GM11168 (cell line): ENCODE results near the gene PHYKPL.
"Not testable (repeated sequence)": the region's sequence is repeated elsewhere in the genome, so short reads cannot be mapped to it uniquely, and the experiment has no call there.

Experiments
- in situ Hi-C: fragments of 300-500 bp; cut with MboI; formaldehyde crosslinking; loops from one replicate; pipeline ENCODE4 v1.12.0; 2022; ENCODE audit warnings: low sequenced_read_pairs; ENCODE audit not compliant: unreplicated experiment

PHYKPL gene

DNA sequence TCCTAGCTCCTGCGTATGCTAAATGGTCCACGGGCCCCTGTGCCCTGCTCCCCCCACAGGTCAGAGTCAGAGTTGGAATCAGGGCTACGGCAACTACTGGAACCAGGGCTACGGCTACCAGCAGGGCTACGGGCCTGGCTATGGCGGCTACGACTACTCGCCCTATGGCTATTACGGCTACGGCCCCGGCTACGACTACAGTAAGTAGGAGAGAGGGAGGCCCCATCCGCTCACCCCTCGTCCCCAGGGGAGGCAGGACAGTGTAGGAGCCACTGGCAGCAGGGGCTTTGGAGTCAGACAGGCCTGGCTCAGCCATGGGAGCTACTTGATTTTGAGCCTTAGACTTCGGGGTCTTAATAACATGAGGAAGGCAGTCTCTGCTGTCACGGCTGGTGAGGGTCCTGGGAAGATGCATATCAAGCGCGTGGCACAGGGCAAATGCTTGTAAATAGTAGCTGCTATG, 22.5 kb downstream of the PHYKPL start:
- in situ Hi-C loops = no loop called here

DNA sequence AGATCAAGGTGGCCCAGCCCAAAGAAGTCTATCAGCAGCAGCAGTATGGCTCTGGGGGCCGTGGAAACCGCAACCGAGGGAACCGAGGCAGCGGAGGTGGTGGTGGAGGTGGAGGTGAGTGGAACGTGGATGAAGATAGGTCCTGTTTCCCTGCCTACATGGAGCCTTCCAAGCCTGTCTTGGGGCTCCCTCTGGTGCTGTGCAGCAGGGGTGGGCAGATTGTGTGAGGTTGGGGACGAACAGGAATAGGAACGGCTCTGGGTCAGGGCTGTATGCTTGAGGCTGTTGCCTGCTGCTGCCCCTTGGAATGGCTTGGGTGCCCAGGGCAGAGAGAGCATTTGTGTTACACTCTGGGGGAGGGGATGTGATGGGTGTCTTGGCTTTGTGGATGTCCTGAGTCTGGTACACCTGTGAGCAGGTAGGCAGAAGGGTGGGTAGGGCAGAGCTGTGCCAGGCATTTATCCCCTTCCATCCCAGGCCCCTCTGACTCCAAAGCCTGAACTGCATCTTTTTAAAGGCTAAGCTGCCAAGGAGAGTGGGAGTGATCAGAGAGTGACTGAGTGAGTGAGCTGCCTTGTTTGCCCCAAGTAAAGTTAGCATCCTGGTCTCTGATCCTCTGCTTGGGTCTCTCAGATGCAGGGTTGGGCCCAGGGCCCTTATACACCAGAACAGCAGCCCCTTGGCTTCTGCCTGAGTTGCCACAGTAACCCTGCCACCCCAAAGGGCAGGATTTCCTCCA, 23.1 kb downstream of the PHYKPL start:
- in situ Hi-C loops = no loop called here

DNA sequence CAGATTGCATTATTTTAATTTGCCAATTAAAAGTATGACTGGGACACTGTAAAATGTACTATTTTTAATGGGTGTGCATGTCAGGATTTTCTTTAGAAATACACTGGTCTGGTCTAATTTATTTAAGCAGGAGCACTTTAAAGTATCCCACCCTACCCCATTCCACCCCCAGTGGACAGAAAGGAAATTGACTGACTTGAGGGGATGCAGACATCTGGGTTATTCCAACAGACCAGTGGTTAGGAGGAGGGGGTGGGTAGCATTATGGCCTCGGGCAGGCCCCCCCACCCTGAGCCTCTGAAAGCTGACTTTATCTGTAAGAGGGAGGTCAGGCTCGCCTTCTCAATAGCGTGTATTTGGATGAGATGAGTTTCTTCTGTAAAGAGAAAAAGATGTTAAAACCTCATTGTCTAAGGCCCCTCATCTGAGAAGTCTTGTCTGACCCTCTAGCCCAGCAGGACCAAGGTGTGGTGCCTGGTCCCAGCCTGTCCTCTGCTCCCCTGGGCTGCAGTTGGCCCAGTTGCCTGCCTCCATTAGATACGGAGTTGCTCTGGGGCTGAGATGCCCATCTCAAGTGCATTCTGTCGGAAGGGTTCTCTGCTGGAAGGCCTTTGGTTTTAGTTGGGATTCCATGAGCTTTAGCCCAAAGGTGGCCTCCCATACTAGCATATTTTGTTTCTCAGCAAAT, 23.9 kb downstream of the PHYKPL start:
- in situ Hi-C loops = no loop called here

DNA sequence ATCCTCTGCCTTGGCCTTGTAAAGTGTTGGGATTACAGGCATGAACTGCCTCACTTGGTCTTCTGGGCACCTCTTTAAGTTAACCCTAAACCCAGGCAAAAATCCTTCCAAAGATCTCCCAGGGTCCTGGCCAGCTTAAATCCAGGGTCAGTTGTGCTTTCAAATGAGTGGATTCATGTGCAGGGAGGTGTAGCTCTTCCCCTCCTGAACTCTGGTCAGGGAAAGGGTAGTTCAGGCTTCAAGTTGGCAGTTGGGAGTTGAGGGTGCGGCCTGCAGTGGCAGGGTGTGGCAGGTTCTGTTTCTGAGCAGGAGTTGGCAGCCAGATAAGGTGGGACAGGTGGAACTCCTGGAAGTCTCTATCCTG, 24.7 kb downstream of the PHYKPL start:
- in situ Hi-C loops = no loop called here

DNA sequence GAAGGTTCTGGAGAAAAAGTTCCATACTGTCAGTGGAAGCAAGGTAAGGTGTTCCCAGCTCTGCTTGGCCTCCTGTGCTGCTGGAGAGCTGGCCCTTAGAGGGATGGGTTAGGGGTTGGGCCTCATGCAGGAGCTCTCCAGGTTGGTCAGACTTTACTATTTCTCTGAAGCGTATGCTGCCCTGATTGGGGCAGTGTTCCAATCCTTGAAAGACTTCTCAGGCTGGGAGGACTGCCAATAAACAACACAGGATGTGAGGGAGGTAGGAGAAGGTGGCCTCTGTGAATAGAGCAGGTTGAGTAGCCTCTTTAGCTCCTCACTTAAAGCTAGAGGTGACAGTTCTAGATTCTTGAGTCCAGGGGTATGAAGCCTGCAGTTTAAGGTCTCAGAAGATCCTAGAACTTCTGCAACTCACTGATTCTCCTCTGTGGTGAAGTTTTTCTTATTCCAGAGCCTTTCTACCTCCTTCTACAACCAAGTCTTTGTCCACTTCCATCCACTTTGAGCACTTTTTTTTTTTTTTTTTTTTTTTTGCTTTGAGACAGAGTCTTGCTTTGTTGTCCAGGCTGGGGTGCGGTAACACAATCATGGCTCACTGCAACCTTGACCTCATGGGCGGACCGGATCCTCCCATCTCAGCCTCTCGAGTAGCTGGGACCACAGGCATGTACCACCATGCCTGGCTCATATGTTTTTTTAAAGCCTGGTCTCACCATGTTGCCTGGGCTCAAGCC, 25.3 kb downstream of the PHYKPL start:
- in situ Hi-C loops = no loop called here

DNA sequence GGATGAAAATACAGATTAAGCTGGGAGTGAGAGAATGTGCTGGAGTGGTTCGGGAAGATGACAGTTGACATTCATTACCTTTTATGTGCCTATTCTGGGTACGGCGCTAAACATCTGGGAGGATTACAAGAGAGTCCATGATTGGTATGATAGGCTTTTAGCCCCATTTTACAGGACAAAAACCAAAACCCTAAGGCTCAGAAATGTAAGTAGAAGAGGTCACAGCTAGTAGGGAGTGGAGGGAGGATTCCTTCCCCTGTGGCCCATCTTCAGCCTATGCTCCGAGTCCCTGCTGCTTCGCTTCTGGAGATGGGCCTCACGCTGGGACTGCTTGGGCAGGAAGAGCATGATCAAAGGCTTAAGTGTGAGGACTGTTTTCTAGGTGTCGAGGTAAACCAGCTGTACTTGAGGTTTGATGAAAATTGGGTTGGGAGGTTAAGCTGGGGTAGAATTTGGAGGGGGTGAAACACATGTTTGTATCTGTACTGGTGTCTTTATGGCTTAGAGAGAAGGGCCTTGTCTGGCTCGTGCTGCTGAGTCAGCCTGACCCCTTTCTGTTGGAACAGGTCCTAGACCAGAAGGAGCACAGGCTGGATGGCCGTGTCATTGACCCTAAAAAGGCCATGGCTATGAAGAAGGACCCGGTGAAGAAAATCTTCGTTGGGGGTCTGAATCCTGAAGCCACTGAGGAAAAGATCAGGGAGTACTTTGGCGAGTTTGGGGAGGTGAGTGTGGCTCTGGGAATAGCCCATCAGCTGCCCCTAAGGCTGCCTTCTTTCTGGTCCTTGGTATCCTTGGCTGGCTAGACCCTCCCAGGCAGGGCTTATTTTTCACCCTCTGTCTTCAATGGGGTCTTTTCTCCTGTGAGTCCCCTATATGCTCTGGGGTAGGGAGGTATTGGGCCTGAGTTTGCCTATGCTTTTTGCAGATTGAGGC, 26.2 kb downstream of the PHYKPL start:
- in situ Hi-C loops = no loop called here

DNA sequence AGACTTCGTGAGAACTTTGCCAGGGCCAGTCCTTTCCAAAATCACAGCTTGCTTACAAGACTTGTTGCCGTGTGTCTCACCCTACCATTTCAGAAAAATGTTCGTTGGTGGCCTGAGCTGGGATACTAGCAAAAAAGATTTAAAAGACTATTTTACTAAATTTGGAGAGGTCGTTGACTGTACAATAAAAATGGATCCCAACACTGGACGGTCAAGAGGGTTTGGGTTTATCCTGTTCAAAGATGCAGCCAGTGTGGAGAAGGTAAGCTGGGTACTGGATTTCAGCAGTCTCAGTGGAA, 26.9 kb downstream of the PHYKPL start:
- in situ Hi-C loops = no loop called here

DNA sequence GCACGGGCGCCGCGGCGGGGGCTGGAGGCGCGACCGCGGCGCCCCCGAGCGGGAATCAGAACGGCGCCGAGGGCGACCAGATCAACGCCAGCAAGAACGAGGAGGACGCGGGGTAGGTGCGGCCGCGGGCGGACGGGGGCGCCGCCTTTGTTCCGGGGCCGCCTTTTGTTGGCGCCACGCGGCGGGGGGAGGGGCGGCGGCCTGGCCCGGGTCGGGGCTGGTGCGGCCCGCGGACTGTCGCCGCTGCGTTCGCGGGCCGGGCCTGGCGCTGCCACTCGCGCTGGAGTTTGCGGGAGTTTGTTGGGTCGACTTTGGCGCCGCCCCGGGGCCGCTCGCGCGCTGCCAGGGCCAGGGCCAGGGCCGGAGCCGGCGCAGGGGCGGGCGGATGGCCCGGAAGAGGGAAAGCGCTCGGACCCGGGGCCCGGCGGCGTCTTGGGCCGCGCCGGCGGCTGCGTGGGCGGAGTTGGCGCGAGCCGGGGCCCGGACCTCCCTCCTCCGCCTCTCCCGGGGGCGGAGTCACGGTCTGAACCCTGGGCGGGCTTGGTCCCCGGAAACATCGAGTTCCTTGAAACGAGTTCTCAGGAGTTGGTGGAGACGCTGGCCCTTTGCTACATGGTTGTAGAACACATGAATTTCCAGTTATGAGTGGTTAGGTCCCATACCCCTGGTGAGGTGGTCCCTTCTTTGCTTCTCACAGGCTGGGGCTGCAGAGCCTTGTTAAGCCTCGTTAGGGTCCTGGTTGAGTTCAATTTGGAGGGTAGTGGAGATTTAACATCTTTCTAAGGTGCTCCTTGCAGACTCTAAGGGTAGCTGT, 27.5 kb downstream of the PHYKPL start:
- in situ Hi-C loops = no loop called here

DNA sequence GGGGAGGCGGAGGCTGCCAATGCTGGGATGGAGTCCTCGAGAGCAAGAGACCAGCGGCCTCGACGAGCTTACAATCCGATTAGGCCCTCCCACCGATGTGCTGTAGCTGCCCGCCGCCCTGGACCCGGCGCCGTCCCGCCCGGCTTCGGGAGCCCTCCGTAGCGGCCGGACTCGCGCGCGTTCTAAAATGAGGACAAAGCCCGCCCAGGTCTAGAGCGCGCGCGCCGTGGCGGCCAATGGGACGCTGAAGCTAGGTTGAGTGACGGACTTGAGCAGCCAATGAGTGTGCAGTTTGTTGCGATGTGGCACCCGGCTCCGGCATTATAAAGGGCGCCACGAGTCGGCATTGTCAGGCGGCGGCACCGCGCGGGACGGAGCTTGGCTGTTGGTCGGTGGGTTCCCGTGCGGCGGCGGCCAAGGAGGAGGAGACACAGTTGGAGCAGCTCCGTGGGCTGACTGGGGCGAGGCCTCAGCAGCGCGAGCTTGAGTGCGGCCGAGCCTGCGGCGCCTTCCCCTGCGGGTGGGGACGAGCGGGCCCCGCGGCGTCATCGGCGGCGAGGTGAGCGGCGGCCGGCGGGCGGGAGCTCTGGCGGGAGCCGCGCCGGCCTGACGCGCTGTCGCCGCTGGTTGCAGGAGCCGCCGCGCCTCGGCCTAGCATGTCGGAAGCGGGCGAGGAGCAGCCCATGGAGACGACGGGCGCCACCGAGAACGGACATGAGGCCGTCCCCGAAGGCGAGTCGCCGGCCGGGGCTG, 28.2 kb downstream of the PHYKPL start, which contains the start of gene HNRNPAB:
Gene HNRNPAB (plus strand): TSS at position 352 of the 753 bp plus-strand sequence. CDS start 305 bp downstream, at position 657.
- in situ Hi-C loops = no loop called here

DNA sequence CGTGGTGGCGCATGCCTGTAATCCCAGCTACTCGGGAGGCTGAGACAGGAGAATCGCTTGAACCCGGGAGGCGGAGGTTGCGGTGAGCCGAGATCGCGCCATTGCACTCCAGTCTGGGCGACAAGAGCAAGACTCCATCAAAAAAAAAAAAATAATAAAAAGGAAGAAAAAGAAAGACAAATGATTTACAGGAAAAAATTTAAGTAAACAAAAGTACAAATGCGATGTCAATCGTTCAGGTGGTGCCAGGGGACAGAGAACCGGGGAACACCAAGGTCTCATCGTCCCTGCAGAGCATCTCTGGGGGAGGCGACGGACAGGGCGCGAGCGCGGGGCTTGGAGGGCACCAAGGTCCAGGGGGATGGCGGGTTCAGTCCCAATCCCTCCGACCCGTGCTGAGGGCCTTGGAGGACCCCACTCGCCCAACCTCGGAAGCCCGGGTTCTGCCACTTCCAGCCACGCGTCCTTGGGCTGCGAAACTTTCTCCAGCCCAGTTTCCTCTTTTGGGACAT, 28.9 kb downstream of the PHYKPL start:
- in situ Hi-C loops = no loop called here

DNA sequence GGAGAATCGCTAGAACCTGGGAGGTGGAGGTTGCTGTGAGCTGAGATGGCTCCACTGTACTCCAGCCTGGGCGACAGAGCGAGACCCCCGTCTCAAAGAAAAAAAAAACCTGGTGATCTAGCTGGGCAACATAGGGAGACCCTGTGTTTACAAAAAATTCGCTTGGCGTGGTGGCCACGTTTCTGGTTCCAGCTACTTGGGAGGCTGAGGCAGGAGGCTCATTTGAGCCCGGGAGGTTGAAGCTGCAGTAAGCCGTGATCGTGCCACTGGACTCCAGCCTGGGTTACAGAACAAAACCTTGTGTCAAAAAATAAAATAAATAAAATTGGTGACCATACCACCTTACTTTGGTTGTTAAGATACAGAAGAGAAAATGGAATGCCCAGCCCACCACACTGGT, 30.1 kb downstream of the PHYKPL start:
- in situ Hi-C loops = no loop called here

DNA sequence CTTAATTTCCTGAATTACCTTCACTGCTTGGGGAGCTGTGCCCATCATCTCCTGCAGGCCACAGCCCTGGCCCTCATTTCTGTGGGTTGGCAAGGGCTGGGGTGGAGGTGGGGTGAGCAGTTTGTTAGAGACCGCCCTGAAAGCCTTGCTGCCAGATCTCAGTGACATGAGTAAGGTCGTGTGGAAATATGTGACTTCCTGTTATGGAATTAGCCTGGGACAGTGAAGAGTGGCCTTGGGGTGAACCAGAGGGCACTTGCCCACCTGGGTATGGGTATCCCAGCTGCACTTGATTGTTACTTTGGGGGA, 30.7 kb downstream of the PHYKPL start:
- in situ Hi-C loops = no loop called here

DNA sequence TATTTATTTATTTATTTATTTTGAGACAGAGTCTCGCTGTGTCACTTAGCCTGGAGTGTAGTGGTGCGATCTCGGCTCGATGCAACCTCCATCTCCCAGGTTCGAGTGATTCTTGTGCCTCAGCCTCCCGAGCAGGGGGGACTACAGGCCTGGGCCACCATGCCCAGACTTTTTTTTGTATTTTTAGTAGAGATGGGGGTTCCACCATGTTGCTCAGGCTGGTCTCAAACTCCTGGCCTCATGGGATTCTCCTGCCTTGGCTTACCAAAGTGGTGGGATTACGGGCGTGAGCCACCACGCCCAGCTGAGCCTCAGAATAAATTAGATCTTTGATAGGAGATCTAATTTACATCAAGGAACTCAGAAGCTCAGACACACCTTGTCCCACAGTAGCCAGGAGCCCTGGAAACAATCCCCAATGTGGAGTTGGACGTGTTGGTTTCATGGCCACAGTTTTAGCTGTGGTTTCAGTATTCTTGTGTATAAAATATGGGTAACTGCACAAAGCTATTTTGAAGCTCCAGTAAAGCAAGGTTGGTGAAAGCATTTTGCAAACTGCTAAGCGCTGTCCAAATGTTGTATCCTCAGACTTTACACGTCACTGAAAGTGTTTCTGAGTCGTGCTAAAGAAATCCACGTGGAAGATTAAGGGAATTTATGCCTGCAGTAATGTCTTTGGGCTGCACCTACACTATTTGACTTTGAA, 31.2 kb downstream of the PHYKPL start:
- in situ Hi-C loops = no loop called here

DNA sequence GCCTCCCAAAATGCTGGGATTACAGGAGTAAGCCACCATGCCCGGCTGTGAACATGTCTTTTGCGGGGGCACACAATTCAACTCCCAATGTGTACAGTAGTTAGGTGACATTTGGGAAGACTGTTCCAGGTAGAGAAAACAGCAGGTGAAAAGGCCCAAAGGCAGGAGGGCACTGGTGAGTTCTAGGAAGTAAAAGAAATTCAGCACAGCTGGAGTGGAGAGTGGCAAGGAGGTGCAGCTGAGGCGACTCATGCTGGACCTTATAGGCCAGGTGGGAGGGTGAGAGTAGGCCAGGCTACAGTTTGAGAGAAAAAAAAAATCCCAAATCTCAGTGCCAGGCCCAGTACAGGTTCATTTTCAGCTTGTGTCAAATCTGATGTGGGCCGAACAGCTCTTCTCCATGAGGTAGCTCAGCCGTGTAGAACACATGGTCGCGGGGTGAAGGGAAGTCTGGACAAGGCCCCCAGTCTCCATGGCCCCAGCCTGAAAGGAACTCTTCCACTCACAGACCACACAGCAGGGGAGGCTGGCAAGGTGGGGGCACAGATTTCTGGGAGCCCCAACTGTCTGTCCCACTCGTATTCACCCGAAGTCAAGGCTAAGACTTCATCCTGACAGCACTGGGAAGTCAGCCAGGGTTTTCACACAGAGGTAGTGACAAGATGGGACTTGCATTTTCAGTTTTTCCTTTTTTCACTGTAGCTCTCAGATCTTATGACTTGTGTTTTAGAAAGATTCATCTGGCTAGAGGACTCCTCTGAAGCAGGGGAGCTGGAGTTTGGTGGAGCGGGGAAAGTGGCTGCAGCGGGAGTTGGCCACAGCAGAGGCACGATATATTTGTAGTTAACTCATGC, 32.8 kb downstream of the PHYKPL start:
- in situ Hi-C loops = no loop called here

DNA sequence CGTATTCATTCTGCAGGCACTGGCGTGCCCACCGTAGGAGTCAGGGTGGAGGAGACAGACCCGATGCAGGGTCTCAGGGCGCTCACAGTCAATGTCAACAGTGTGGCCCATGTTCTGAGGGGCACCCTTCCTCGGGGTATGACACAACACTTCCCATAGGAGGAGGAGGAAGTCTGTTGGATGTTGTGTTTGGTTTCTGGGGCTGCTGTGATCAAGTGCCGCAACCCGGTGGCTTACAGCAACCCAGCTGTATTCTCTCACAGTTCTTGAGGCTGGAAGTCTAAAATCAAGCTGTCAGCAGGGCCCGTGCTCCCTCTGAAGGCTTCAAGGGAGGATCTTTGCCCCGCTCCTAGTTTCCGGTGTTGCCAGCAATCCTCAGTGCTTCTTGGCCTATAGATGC, 33.9 kb downstream of the PHYKPL start:
- in situ Hi-C loops = no loop called here

DNA sequence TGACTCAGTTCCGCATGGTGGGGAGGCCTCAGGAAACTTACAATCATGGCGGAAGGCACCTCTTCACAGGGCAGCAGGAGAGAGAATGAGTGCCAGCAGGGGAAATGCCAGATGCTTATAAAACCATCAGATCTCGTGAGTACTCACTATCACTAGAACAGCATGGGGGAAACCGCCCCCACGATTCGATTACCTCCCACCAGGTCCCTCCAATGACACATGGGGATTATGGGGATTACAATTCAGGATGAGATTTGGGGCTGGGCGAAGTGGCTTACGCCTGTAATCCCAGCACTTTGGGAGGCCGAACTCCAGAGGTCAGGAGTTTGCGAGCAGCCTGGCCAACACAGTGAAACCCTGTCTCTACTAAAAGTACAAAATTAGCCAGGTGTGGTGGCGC, 34.5 kb downstream of the PHYKPL start:
- in situ Hi-C loops = not testable (repeated sequence)

DNA sequence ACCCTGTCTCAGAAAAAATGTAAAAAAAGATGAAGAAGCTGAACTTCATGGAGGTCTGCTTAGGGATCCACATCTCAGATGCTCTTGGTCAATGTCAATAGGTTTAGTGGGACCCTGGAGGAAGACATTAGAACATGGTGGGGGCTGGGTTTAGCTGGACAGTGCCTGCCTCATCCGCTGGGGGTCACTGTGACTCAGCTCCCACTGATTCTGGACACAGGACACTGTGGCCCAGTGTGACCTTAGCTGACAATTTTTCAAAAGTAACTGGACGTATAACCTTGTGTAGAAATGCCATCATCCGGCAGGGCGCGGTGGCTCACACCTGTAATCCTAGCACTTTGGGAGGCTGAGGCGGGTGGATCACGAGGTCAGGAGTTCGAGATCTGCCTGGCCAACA, 35.6 kb downstream of the PHYKPL start:
- in situ Hi-C loops = no loop called here
